Measurements from ENCODE around the gene SLCO2A1. TPM values are rescaled to one million over a fixed set of nuclear protein-coding genes. Genes with fewer than 3 reads are reported as not detected.

SLCO2A1 gene
- total and polyA plus RNA-seq, 2 of the 4 experiments (the other 2 are of a cell fraction), result under 0.01 to 1.5 TPM

DNA sequence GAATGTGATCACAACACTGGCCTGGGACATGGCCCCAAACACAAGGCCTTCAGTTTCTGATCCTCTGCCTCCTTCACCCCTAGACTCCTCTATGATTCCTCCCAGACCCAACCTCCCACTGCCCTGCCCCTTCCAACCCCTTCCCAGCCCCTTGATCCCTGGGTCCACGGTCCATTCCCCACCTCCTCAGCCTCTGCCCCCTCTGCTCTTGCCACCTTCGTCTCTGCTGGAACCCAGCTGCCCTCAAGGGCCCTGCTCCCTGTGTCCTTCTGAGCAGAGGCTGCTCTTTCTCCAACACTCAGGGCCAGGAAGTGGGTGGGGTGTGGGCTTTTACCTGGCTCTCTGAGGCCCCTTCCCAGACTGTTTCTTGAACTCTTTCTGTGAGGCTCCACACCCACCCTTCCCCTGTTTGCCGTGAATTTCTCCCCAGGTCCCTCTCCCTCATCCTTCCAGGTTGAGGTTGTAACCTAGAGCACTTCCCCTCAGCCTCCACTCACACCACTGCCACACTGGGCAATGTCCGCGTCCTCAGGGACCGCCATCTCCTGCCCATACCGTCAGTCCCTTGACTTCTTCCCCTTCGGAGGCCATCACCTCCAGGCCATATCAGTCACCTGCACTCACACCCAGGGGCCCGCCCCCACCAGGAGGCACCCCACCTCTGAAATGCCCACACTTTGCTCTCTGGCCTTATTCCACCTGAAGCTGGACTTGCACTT is 18.7 kb upstream of the SLCO2A1 start:
- H3K27me3 ChIP-seq (ENCODE audit: control insufficient read depth, insufficient read depth, low read length), result no peaks in the 10 kb centered on the region
- WGBS, 2 experiments (ENCODE audit: extremely low coverage in 2 of 2, insufficient read length in 1 of 2), result 85% methylated on average over 3 of the region's 9 CpGs; no CpG with 5 or more reads in 1 of the 2 experiments
- H4K20me1 ChIP-seq (ENCODE audit: insufficient read depth, low read length), result no peaks in the 10 kb centered on the region
- no peaks in the 10 kb centered on the region for H3K4me1 ChIP-seq (ENCODE audit: control insufficient read depth, insufficient read depth, low read length)
- ATAC-seq (ENCODE audit: low read depth) (no peak), DNase-seq (no peak)
- H2AFZ ChIP-seq (replicated peaks; ENCODE audit: low read length, poor library complexity), result no peak overlapping the region
- no peak overlapping the region for H2AK9ac ChIP-seq (replicated peaks; ENCODE audit: low read depth, low read length, poor library complexity)
- no peak for TF ChIP-seq POLR2A (IDR thresholded peaks at IDR 0.05; ENCODE audit: low read depth, low read length)
- TF ChIP-seq MXI1 (IDR thresholded peaks at IDR 0.05; ENCODE audit: borderline replicate concordance, low read depth, low read length), result no peak
- TF ChIP-seq RFX5 (IDR thresholded peaks at IDR 0.05; ENCODE audit: low read depth, low read length), result no peak
- TF ChIP-seq CHD1 (IDR thresholded peaks at IDR 0.05; ENCODE audit: low read depth, low read length), result no peak
- TF ChIP-seq, protein P1, sequence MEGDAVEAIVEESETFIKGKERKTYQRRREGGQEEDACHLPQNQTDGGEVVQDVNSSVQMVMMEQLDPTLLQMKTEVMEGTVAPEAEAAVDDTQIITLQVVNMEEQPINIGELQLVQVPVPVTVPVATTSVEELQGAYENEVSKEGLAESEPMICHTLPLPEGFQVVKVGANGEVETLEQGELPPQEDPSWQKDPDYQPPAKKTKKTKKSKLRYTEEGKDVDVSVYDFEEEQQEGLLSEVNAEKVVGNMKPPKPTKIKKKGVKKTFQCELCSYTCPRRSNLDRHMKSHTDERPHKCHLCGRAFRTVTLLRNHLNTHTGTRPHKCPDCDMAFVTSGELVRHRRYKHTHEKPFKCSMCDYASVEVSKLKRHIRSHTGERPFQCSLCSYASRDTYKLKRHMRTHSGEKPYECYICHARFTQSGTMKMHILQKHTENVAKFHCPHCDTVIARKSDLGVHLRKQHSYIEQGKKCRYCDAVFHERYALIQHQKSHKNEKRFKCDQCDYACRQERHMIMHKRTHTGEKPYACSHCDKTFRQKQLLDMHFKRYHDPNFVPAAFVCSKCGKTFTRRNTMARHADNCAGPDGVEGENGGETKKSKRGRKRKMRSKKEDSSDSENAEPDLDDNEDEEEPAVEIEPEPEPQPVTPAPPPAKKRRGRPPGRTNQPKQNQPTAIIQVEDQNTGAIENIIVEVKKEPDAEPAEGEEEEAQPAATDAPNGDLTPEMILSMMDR (conservative IDR thresholded peaks at IDR 0.05; ENCODE audit: low read depth, low read length), result no peak
- no peak for TF ChIP-seq USF2 (IDR thresholded peaks at IDR 0.05; ENCODE audit: low read depth, low read length)
- TF ChIP-seq RCOR1 (IDR thresholded peaks at IDR 0.05; ENCODE audit: insufficient replicate concordance, low read length), result no peak
- no peak for TF ChIP-seq FOS (IDR thresholded peaks at IDR 0.05; ENCODE audit: low read depth, low read length)
- no peak for TF ChIP-seq MAZ (IDR thresholded peaks at IDR 0.05; ENCODE audit: borderline replicate concordance, low read depth, low read length)
- TF ChIP-seq SMC3 (IDR thresholded peaks at IDR 0.05; ENCODE audit: low read depth, low read length), result no peak
- no peak for TF ChIP-seq MAFK (IDR thresholded peaks at IDR 0.05; ENCODE audit: low read depth, low read length)
- TF ChIP-seq NFE2L2 (IDR thresholded peaks at IDR 0.05; ENCODE audit: low read depth, low read length), result no peak
- no peak for TF ChIP-seq RAD21 (IDR thresholded peaks at IDR 0.05; ENCODE audit: low read length)
- TF ChIP-seq BHLHE40 (IDR thresholded peaks at IDR 0.05; ENCODE audit: low read depth, low read length), result no peak
- TF ChIP-seq CEBPB (IDR thresholded peaks at IDR 0.05; ENCODE audit: low read depth, low read length), result no peak
- no peak for TF ChIP-seq ELK1 (IDR thresholded peaks at IDR 0.05; ENCODE audit: borderline replicate concordance, low read depth, low read length)
- in situ Hi-C loops (cut with MboI; ENCODE audit: low sequenced_read_pairs), result no loop called here
- peaks cover 7% of the 10 kb centered on the region for H3K9me3 ChIP-seq (ENCODE audit: control insufficient read depth, insufficient read depth, low read length)
- no peak overlapping the region for H2AK5ac ChIP-seq (ENCODE audit: low read depth, low read length)
- H3K36me3 ChIP-seq (ENCODE audit: control insufficient read depth, insufficient read depth, low read length), result no peaks in the 10 kb centered on the region
- H3K56ac ChIP-seq (ENCODE audit: extremely low read depth, insufficient read depth, low read length), result no peak overlapping the region
- no peaks in the 10 kb centered on the region for H3K79me1 ChIP-seq (ENCODE audit: low read depth in 1 of 2, low read length in 2 of 2)
- H3K4ac ChIP-seq (ENCODE audit: low read depth, low read length), result no peak overlapping the region
- intact Hi-C loops (cut with micrococcal nuclease), result no loop called here
- H3K14ac ChIP-seq (replicated peaks; ENCODE audit: low read depth, low read length), result no peak overlapping the region
- no peak overlapping the region for H3K4me3 ChIP-seq (ENCODE audit: insufficient read depth, low read depth, low read length)
- H3K9ac ChIP-seq (ENCODE audit: low read depth, low read length), result no peak overlapping the region
- dilution Hi-C loops (cut with HindIII; ENCODE audit: low sequenced_read_pairs, unreplicated experiment), result no loop called here
- no TSS peak for BruUV-seq (replicated peaks)
- H4K5ac ChIP-seq (ENCODE audit: low read depth, low read length), result no peak overlapping the region
- H3K23ac ChIP-seq (ENCODE audit: low read depth, low read length), result no peak overlapping the region
- no peak overlapping the region for H2BK20ac ChIP-seq (ENCODE audit: low read depth, low read length)
- no peak overlapping the region for H2BK120ac ChIP-seq (ENCODE audit: low read depth, low read length)
- no peak overlapping the region for H4K8ac ChIP-seq (ENCODE audit: low read depth in 2 of 2, low read length in 2 of 2)
- H3K9me1 ChIP-seq (ENCODE audit: insufficient read depth, low read length), result no peaks in the 10 kb centered on the region
- H3K27ac ChIP-seq (ENCODE audit: insufficient read depth, low read length), result no peak overlapping the region
- H3K18ac ChIP-seq (ENCODE audit: low read depth, low read length), result no peak overlapping the region
- H4K91ac ChIP-seq (ENCODE audit: insufficient read depth, low read depth, low read length), result no peak overlapping the region
- no peak overlapping the region for H3K4me2 ChIP-seq (ENCODE audit: low read depth, low read length)
- H2BK5ac ChIP-seq (ENCODE audit: low read depth, low read length, poor library complexity, severe bottlenecking), result no peak overlapping the region
- no peak overlapping the region for H2BK15ac ChIP-seq (ENCODE audit: low read depth, low read length)
- CTCF ChIA-PET, result no interaction called here
- POLR2A ChIA-PET (ENCODE audit: unreplicated experiment), result no interaction called here
